GM12878 (cell line): ENCODE measurements around the gene CLASRP. TPM values are rescaled to one million over a fixed set of nuclear protein-coding genes. Genes with fewer than 3 reads are reported as not detected.

Source experiments
- ATAC-seq: fragments of 200-7000 bp; cut with Tn5 transposase; 3 replicates; pipeline ENCODE4 v1.9.1; 2020; ENCODE audit warnings: mild to moderate bottlenecking, moderate library complexity
- BruUV-seq: library from RNA; stranded (reverse); fragments of 400-500 nt; replicated peaks from 2 replicates; lab custom pipeline; 2021; lab: Mats Ljungman, UMichigan
- CTCF ChIA-PET: fragments of 300-600 bp; sonication (Branson Sonifier 250); formaldehyde crosslinking; extraction: SDS; loops from one replicate; lab custom pipeline; 2021; ENCODE audit warnings: inconsistent platforms; lab: Yijun Ruan, JAX
- POLR2A ChIA-PET: fragments of 350-600 bp; formaldehyde crosslinking; extraction: SDS; loops from one replicate; lab custom pipeline; 2021; ENCODE audit warnings: inconsistent platforms; lab: Charles Lee
- RAD21 ChIA-PET: fragments of 300-600 bp; sonication (Branson Sonifier 250); formaldehyde crosslinking; loops from one replicate; lab custom pipeline; 2023; ENCODE audit warnings: antibody characterized with exemption; ENCODE audit not compliant: unreplicated experiment; lab: Charles Lee
- SMC1A ChIA-PET: fragments of 300-600 bp; sonication (Branson Sonifier 250); formaldehyde crosslinking; loops from one replicate; lab custom pipeline; 2023; ENCODE audit not compliant: unreplicated experiment, uncharacterized antibody; lab: Charles Lee
- DNase-seq: peaks from one replicate; pipeline ENCODE4 v3.0.0-alpha.2; 2011; ENCODE audit warnings: low read depth, low spot score
- FAIRE-seq: peaks from 3 replicates; lab custom pipeline; 2011; peaks lifted over from hg19 to GRCh38; lab: Jason Lieb, UNC
- H2AFZ ChIP-seq: 2 replicates; pipeline ENCODE4 v1.6.0; 2011; ENCODE audit warnings: low read depth, low read length, control low read depth; ENCODE audit not compliant: control insufficient read depth
- H3K27ac ChIP-seq: 2 replicates; pipeline ENCODE4 v1.5.1; 2011; ENCODE audit warnings: control low read depth; ENCODE audit not compliant: control insufficient read depth, insufficient read depth
- H3K27me3 ChIP-seq, 2 experiments: replicated peaks in 1 of 2; 2 replicates each; pipeline versions ENCODE4 v1.6.0 to v1.6.1; 2011; ENCODE audit warnings: low read length in 1 of 2; ENCODE audit not compliant: control insufficient read depth in 2 of 2, insufficient read depth in 2 of 2
- H3K36me3 ChIP-seq, 2 experiments: 2 replicates each; pipeline ENCODE4 v1.5.1; 2011; ENCODE audit warnings: low read length in 1 of 2; ENCODE audit not compliant: control insufficient read depth in 2 of 2, insufficient read depth in 2 of 2
- H3K4me1 ChIP-seq: 2 replicates; pipeline ENCODE4 v1.6.1; 2011; ENCODE audit warnings: mild to moderate bottlenecking, low read length, moderate library complexity, mixed read lengths; ENCODE audit not compliant: control insufficient read depth, insufficient read depth
- H3K4me2 ChIP-seq: 2 replicates; pipeline ENCODE4 v1.6.0; 2011; ENCODE audit warnings: control low read depth; ENCODE audit not compliant: control insufficient read depth, insufficient read depth
- H3K4me3 ChIP-seq: fragments of 200-600 bp; sonication (generic); 2 replicates; pipeline ENCODE4 v1.5.1; 2016
- H3K79me2 ChIP-seq: 2 replicates; pipeline ENCODE4 v1.6.0; 2011; ENCODE audit warnings: low read length; ENCODE audit not compliant: control insufficient read depth, insufficient read depth
- H3K9ac ChIP-seq: 2 replicates; pipeline ENCODE4 v1.8.0; 2011; ENCODE audit warnings: low read length, control low read depth, mixed read lengths; ENCODE audit not compliant: control insufficient read depth, insufficient read depth
- H3K9me3 ChIP-seq: replicated peaks from 3 replicates; pipeline ENCODE4 v1.5.1; 2011; ENCODE audit warnings: mild to moderate bottlenecking, low read length; ENCODE audit not compliant: control insufficient read depth, insufficient read depth
- H4K20me1 ChIP-seq: 2 replicates; pipeline ENCODE4 v1.6.0; 2011; ENCODE audit not compliant: control insufficient read depth, insufficient read depth
- BCL11A ChIP-seq: IDR thresholded peaks from 2 replicates; pipeline ENCODE4 v1.6.1; 2011; ENCODE audit warnings: low read depth, low read length
- CHD1 ChIP-seq: IDR thresholded peaks from 2 replicates; pipeline ENCODE4 v1.6.1; 2012; ENCODE audit warnings: low read depth, low read length, improper control_type of control experiment
- NBN ChIP-seq: fragments of 450-650 bp; IDR thresholded peaks from 2 replicates; pipeline ENCODE4 v1.6.1; 2016
- NFYA ChIP-seq: IDR thresholded peaks from 2 replicates; pipeline ENCODE4 v1.6.1; 2011; ENCODE audit warnings: low read depth, mild to moderate bottlenecking, low read length, improper control_type of control experiment, borderline replicate concordance
- NR2C1 ChIP-seq: fragments of 450-650 bp; IDR thresholded peaks from 2 replicates; pipeline ENCODE4 v1.6.1; 2017; ENCODE audit warnings: antibody characterized with exemption, mild to moderate bottlenecking, moderate library complexity
- PAX5 ChIP-seq: IDR thresholded peaks from 2 replicates; pipeline ENCODE4 v1.6.1; 2011; ENCODE audit warnings: low read depth, low read length, borderline replicate concordance
- PAX8 ChIP-seq: fragments of 450-650 bp; IDR thresholded peaks from 2 replicates; pipeline ENCODE4 v1.6.1; 2017; ENCODE audit warnings: mild to moderate bottlenecking, moderate library complexity
- RFX5 ChIP-seq: IDR thresholded peaks from 2 replicates; pipeline ENCODE4 v1.6.1; 2011; ENCODE audit warnings: low read depth, low read length, improper control_type of control experiment
- RUNX3 ChIP-seq: IDR thresholded peaks from 2 replicates; pipeline ENCODE4 v1.6.1; 2012; ENCODE audit warnings: low read length, inconsistent platforms
- WGBS: methylation state at CpG from one replicate; pipeline ENCODE4 v1.1.6; 2016; ENCODE audit warnings: low lambda C conversion rate; ENCODE audit not compliant: insufficient replicate concordance, insufficient coverage; ENCODE audit errors: missing lambda C conversion rate; 5-methylcytosine and 5-hydroxymethylcytosine counted together
- in situ Hi-C: fragments of 300-500 bp; cut with MboI; formaldehyde crosslinking; loops from 9 replicates; pipeline ENCODE4 v1.14.3; 2018; ENCODE audit warnings: mixed read lengths
- intact Hi-C: fragments of 100-400 bp; cut with micrococcal nuclease; formaldehyde crosslinking; loops from one replicate; pipeline ENCODE4 v1.14.2; 2022; ENCODE audit not compliant: unreplicated experiment
- polyA plus RNA-seq, 11 experiments: library from polyadenylated mRNA; depleted of rRNA in 4 of 11; unstranded in 6 of 11; stranded (reverse) in 5 of 11; fragments of >200 nt; fragmentation: Nextera tagmentation in 4 of 11; fragmentation: Illumina TruSeq in 1 of 11; extraction: Ambion mirVana in 4 of 11; extraction: Trizol in 1 of 11; gene quantifications; 1 replicate in 1 of 11; 2 replicates in 10 of 11; pipeline versions ENCODE4 v1.2.1 to v1.2.3, GENCODE V29; 2011 to 2016; ENCODE audit warnings: inconsistent platforms in 2 of 11, missing spikeins in 2 of 11, low read depth in 1 of 11
- total RNA-seq, 4 experiments: library from RNA; depleted of rRNA in 3 of 4; stranded (reverse); fragments of >200 nt in 3 of 4; fragmentation: Illumina TruSeq in 1 of 4; extraction: Trizol in 1 of 4; gene quantifications; 2 replicates each; pipeline versions ENCODE4 v1.2.1 to v1.2.3, GENCODE V29; 2013 to 2021
- TF ChIP-seq, protein P1 (sequence below): fragments of 450-650 bp; IDR thresholded peaks from 2 replicates; pipeline ENCODE4 v1.6.1; 2018; ENCODE audit warnings: mild to moderate bottlenecking, low read depth, moderate library complexity; ENCODE audit not compliant: partially characterized antibody

The CLASRP gene
- total and polyA plus RNA-seq, 10 of the 15 experiments (the other 5 are each of a cell fraction or from before 2014, with no cell fraction given): 0.68 to 75.8 (median 30.2) TPM

DNA sequence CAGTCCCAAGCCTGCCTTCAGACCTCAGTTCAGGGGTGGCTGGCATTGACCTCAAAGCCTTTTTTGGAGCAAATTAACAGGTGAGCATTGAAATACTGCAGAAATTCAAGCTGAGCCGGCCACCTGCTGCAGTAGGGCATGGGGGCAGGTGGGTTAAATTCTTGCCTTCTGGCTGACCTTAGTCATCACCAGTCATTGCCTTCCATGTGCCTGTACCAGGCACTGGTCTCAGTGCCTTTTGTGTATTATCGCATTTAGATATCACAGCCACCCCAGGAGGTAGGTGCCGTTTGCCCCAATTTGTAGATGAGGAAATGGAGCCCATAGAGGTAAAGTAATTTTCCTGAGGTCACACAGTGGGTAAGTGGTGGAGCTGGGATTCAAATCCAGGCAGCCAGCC is 61.4 kb downstream of the CLASRP start:
- peaks cover 20% of the 10 kb centered on the region for H3K4me1 ChIP-seq
- WGBS: 98% methylated on average over 3 of the region's 3 CpGs
- ChIA-PET POLR2A (no interaction called here), RAD21 (no interaction called here), CTCF (no interaction called here)
- H3K9me3 ChIP-seq: no peaks in the 10 kb centered on the region
- in situ Hi-C loops (no loop called here), intact Hi-C loops (no loop called here)
- DNase-seq (no peak), FAIRE-seq (no peak)
- H3K4me3 ChIP-seq: no peak overlapping the region
- no peak overlapping the region for H3K27ac ChIP-seq
- H3K27me3 ChIP-seq: no peaks in the 10 kb centered on the region
- peaks cover 6% of the 10 kb centered on the region for H4K20me1 ChIP-seq
- H2AFZ ChIP-seq: no peak overlapping the region
- no peak overlapping the region for H3K4me2 ChIP-seq
- peaks cover 2 to 17% of the 10 kb centered on the region in 2 experiments; a peak in 3 of 4 replicates for H3K36me3 ChIP-seq
- no peak for TF ChIP-seq NFYA
- no peak for TF ChIP-seq RUNX3
- TF ChIP-seq, protein P1, sequence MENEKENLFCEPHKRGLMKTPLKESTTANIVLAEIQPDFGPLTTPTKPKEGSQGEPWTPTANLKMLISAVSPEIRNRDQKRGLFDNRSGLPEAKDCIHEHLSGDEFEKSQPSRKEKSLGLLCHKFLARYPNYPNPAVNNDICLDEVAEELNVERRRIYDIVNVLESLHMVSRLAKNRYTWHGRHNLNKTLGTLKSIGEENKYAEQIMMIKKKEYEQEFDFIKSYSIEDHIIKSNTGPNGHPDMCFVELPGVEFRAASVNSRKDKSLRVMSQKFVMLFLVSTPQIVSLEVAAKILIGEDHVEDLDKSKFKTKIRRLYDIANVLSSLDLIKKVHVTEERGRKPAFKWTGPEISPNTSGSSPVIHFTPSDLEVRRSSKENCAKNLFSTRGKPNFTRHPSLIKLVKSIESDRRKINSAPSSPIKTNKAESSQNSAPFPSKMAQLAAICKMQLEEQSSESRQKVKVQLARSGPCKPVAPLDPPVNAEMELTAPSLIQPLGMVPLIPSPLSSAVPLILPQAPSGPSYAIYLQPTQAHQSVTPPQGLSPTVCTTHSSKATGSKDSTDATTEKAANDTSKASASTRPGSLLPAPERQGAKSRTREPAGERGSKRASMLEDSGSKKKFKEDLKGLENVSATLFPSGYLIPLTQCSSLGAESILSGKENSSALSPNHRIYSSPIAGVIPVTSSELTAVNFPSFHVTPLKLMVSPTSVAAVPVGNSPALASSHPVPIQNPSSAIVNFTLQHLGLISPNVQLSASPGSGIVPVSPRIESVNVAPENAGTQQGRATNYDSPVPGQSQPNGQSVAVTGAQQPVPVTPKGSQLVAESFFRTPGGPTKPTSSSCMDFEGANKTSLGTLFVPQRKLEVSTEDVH: no peak
- TF ChIP-seq PAX8: no peak
- TF ChIP-seq NR2C1: no peak
- TF ChIP-seq PAX5: no peak
- TF ChIP-seq CHD1: no peak
- no peak for TF ChIP-seq NBN
- no peak for TF ChIP-seq RFX5
- no peak for TF ChIP-seq BCL11A
- TF ChIP-seq, all 136 proteins: peak for 0
- ATAC-seq: no peak
- SMC1A ChIA-PET: interaction anchor here (0.7 to 0.8 kb wide), 2 partner anchors 9 to 212 kb away, joined by 3 read pairs; no protein-coding TSS in a partner anchor
- BruUV-seq: no TSS peak
- H3K79me2 ChIP-seq: peaks cover 78% of the 10 kb centered on the region
- no peak overlapping the region for H3K9ac ChIP-seq
